Mesenchymal stem cell (in vitro differentiated cells and primary cell): ENCODE results near the gene UFC1.

Source experiments
- DNase-seq: peaks from one replicate; pipeline ENCODE4 v3.0.0-alpha.2; 2013
- H2AFZ ChIP-seq: one replicate; pipeline ENCODE4 v1.6.1; 2013; ENCODE audit warnings: low read depth, mild to moderate bottlenecking, control low read depth, inconsistent platforms, low read length, moderate library complexity
- H2AK5ac ChIP-seq: 2 replicates; pipeline ENCODE4 v1.6.1; 2013; ENCODE audit warnings: low read length, moderate library complexity, mild to moderate bottlenecking, inconsistent platforms; ENCODE audit not compliant: severe bottlenecking
- H2BK120ac ChIP-seq: one replicate; pipeline ENCODE4 v1.6.1; 2013; ENCODE audit warnings: low read depth, mild to moderate bottlenecking, inconsistent platforms, low read length, moderate library complexity
- H2BK12ac ChIP-seq, 2 experiments: one replicate each; pipeline ENCODE4 v1.6.1; 2013; ENCODE audit warnings: inconsistent platforms in 2 of 2, low read length in 2 of 2, mild to moderate bottlenecking in 2 of 2, moderate library complexity in 2 of 2, control low read depth in 1 of 2
- H2BK15ac ChIP-seq: one replicate; pipeline ENCODE4 v1.6.1; 2013; ENCODE audit warnings: mild to moderate bottlenecking, low read depth, inconsistent platforms; ENCODE audit not compliant: poor library complexity, severe bottlenecking
- H2BK5ac ChIP-seq: 2 replicates; pipeline ENCODE4 v1.6.1; 2013; ENCODE audit warnings: low read depth, mild to moderate bottlenecking, low read length, control low read depth, inconsistent platforms; ENCODE audit not compliant: poor library complexity, severe bottlenecking
- H3K14ac ChIP-seq, 2 experiments: one replicate each; pipeline ENCODE4 v1.6.1; 2013; ENCODE audit warnings: inconsistent platforms in 2 of 2, low read length in 2 of 2, control low read depth in 1 of 2, mild to moderate bottlenecking in 1 of 2, moderate library complexity in 1 of 2
- H3K18ac ChIP-seq, 2 experiments: one replicate each; pipeline ENCODE4 v1.6.1; 2013; ENCODE audit warnings: inconsistent platforms in 2 of 2, low read length in 2 of 2, control low read depth in 1 of 2, low read depth in 1 of 2, mild to moderate bottlenecking in 1 of 2
- H3K23ac ChIP-seq, 2 experiments: one replicate each; pipeline ENCODE4 v1.6.1; 2013; ENCODE audit warnings: inconsistent platforms in 2 of 2, low read length in 2 of 2, mild to moderate bottlenecking in 2 of 2, moderate library complexity in 2 of 2, control low read depth in 1 of 2
- H3K27ac ChIP-seq: 2 replicates; pipeline ENCODE4 v1.5.1; 2013; ENCODE audit warnings: mild to moderate bottlenecking, moderate library complexity, low read length, control low read depth, inconsistent platforms; ENCODE audit not compliant: poor library complexity, severe bottlenecking
- H3K27me3 ChIP-seq, 2 experiments: 2 replicates each; pipeline versions ENCODE4 v1.6.1 to v1.7.0; 2013; ENCODE audit warnings: low read length in 2 of 2, mild to moderate bottlenecking in 2 of 2, moderate library complexity in 2 of 2, control low read depth in 1 of 2, inconsistent platforms in 1 of 2; ENCODE audit not compliant: control insufficient read depth in 1 of 2, insufficient read depth in 1 of 2
- H3K36me3 ChIP-seq, 2 experiments: 2 replicates each; pipeline versions ENCODE4 v1.6.1 to v1.7.0; 2013; ENCODE audit warnings: low read length in 2 of 2, control low read depth in 1 of 2, inconsistent platforms in 1 of 2, low read depth in 1 of 2, mild to moderate bottlenecking in 1 of 2; ENCODE audit not compliant: insufficient read depth in 2 of 2, control insufficient read depth in 1 of 2
- H3K4ac ChIP-seq, 2 experiments: one replicate each; pipeline ENCODE4 v1.6.1; 2013; ENCODE audit warnings: inconsistent platforms in 2 of 2, low read length in 2 of 2, mild to moderate bottlenecking in 2 of 2, moderate library complexity in 2 of 2, control low read depth in 1 of 2, low read depth in 1 of 2
- H3K4me1 ChIP-seq: 2 replicates; pipeline ENCODE4 v1.6.1; 2013; ENCODE audit warnings: low read depth, low read length, control low read depth; ENCODE audit not compliant: control insufficient read depth, insufficient read depth
- H3K4me2 ChIP-seq: 2 replicates; pipeline ENCODE4 v1.6.1; 2013; ENCODE audit warnings: low read length, mild to moderate bottlenecking, inconsistent platforms; ENCODE audit not compliant: poor library complexity, severe bottlenecking
- H3K4me3 ChIP-seq, 2 experiments: 2 replicates each; pipeline versions ENCODE4 v1.5.1 to v1.7.0; 2013; ENCODE audit warnings: low read length in 2 of 2, mild to moderate bottlenecking in 2 of 2, control low read depth in 1 of 2, low read depth in 1 of 2; ENCODE audit not compliant: insufficient read depth in 1 of 2
- H3K79me1 ChIP-seq: replicated peaks from 2 replicates; pipeline ENCODE4 v1.6.1; 2013; ENCODE audit warnings: mild to moderate bottlenecking, control low read depth, low read length, inconsistent platforms; ENCODE audit not compliant: poor library complexity, severe bottlenecking
- H3K9ac ChIP-seq: 2 replicates; pipeline ENCODE4 v1.7.0; 2013; ENCODE audit warnings: mild to moderate bottlenecking, low read length, moderate library complexity
- H3K9me3 ChIP-seq: 2 replicates; pipeline ENCODE4 v1.7.0; 2013; ENCODE audit warnings: mild to moderate bottlenecking, low read length; ENCODE audit not compliant: control insufficient read depth
- H4K8ac ChIP-seq: one replicate; pipeline ENCODE4 v1.6.1; 2013; ENCODE audit warnings: inconsistent platforms, mild to moderate bottlenecking, low read length, moderate library complexity
- H4K91ac ChIP-seq: one replicate; pipeline ENCODE4 v1.6.1; 2013; ENCODE audit warnings: mild to moderate bottlenecking, low read length, inconsistent platforms
- WGBS: methylation state at CpG from one replicate; pipeline ENCODE4 v1.1.7; 2013; ENCODE audit warnings: mixed read lengths; 5-methylcytosine and 5-hydroxymethylcytosine counted together

Gene UFC1

GRCh38 chr1:161164901-161165610 is 11.3 kb downstream of the UFC1 start:
- Histone ChIP-seq H3K18ac (no peak overlapping the region), H4K8ac (no peak overlapping the region), H3K9me3 (no peaks in the 10 kb centered on the region), H3K4me3 (peak overlapping the region in 1 of 2 experiments; percentile 99), H3K4me2 (peak overlapping the region; percentile 78), H3K27me3 (no peaks in the 10 kb centered on the region), H3K27ac (no peak overlapping the region), H2AK5ac (no peak overlapping the region), H2BK5ac (no peak overlapping the region), H4K91ac (no peak overlapping the region), H2BK12ac (no peak overlapping the region), H3K4me1 (peaks cover 23% of the 10 kb centered on the region), H3K23ac (no peak overlapping the region), H3K79me1 (peaks cover 45% of the 10 kb centered on the region), H2BK120ac (no peak overlapping the region), H3K14ac (no peak overlapping the region), H2AFZ (no peak overlapping the region), H3K4ac (no peak overlapping the region), H3K9ac (peak overlapping the region; percentile 97), H3K36me3 (peaks cover 56 to 59% of the 10 kb centered on the region in 2 experiments), H2BK15ac (no peak overlapping the region)
- DNase-seq, result no peak
- 97% methylated on average over 9 of the region's 14 CpGs for WGBS

GRCh38 chr1:161165742-161166668 is 12.2 kb downstream of the UFC1 start, which contains the start of gene PPOX:
PPOX (plus strand) TSS chr1:161166426; CDS start chr1:161166848, 422 bp downstream.
- Histone ChIP-seq H3K14ac (peak within 1 kb of the TSS in 1 of 2 experiments; percentile 38), H3K9me3 (no peaks in the 10 kb centered on the region), H3K18ac (peak within 1 kb of the TSS; percentile 37 to 54), H3K4me2 (peak within 1 kb of the TSS; percentile 78), H4K8ac (peak within 1 kb of the TSS; percentile 66), H2BK5ac (no peak within 1 kb of the TSS), H2AFZ (peak within 1 kb of the TSS; percentile 75), H3K27me3 (no peaks in the 10 kb centered on the region), H3K23ac (no peak within 1 kb of the TSS), H3K27ac (peak within 1 kb of the TSS; percentile 64), H3K36me3 (peaks cover 59 to 63% of the 10 kb centered on the region in 2 experiments), H3K4me3 (peak within 1 kb of the TSS; percentile 78 to 99), H2BK15ac (peak within 1 kb of the TSS; percentile 54), H3K4me1 (peaks cover 14% of the 10 kb centered on the region), H4K91ac (peak within 1 kb of the TSS; percentile 3), H3K4ac (peak within 1 kb of the TSS; percentile 15 to 64), H2BK120ac (no peak within 1 kb of the TSS), H2AK5ac (no peak within 1 kb of the TSS), H2BK12ac (peak within 1 kb of the TSS in 1 of 2 experiments; percentile 52), H3K9ac (peak within 1 kb of the TSS; percentile 97), H3K79me1 (peaks cover 40% of the 10 kb centered on the region)
- 2% methylated on average over 54 of the region's 54 CpGs for WGBS
- DNase-seq, result peak; percentile 99

DNA sequence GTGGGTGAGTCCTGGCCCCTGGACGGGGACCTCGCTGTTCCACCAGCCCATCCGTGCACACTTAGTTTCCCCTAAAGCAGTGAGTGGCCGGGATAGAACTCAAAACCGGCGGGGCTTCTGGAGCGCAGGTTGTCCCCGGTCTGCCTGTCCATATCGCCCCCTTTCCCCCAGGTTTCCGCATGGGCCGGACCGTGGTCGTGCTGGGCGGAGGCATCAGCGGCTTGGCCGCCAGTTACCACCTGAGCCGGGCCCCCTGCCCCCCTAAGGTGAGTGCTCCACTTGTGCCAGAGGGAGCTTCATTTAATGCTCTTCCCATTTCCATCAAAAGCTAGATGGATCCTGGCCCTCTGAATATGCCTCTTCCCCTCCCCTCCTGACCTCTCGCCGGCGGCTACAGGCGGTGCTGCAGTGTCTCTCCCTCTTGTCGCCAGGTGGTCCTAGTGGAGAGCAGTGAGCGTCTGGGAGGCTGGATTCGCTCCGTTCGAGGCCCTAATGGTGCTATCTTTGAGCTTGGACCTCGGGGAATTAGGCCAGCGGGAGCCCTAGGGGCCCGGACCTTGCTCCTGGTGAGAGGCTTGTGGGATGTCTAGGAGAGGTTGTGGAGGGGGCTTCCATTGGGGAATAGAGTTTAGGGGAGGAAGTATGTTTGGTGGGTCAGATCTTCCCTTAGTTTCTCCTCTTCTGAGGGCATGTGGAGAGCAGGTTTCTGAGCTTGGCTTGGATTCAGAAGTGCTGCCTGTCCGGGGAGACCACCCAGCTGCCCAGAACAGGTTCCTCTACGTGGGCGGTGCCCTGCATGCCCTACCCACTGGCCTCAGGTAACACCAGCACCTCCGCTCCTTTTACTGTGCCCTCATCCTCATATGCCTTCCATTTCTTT is 13.1 kb downstream of the UFC1 start:
- Histone ChIP-seq H2BK15ac (peak overlapping the region; percentile 54), H3K9ac (peak overlapping the region; percentile 97), H3K36me3 (peaks cover 59 to 64% of the 10 kb centered on the region in 2 experiments), H2AFZ (peak overlapping the region; percentile 68), H3K4ac (peak overlapping the region; percentile 15 to 64), H4K91ac (peak overlapping the region; percentile 3), H2BK5ac (no peak overlapping the region), H4K8ac (peak overlapping the region; percentile 66), H3K9me3 (no peaks in the 10 kb centered on the region), H3K4me2 (peak overlapping the region; percentile 57), H3K27me3 (no peaks in the 10 kb centered on the region), H2BK120ac (no peak overlapping the region), H3K23ac (no peak overlapping the region), H3K4me3 (peak overlapping the region; percentile 78 to 99), H3K18ac (peak overlapping the region; percentile 25 to 37), H3K79me1 (peaks cover 39% of the 10 kb centered on the region), H2AK5ac (no peak overlapping the region), H3K4me1 (peaks cover 9% of the 10 kb centered on the region), H2BK12ac (peak overlapping the region in 1 of 2 experiments; percentile 52), H3K14ac (no peak overlapping the region), H3K27ac (peak overlapping the region; percentile 56)
- 13% methylated on average over 33 of the region's 33 CpGs for WGBS
- peak; percentile 35 for DNase-seq
